ENCODE measurements around the gene ALPK1.
"Not testable (repeated sequence)": the region's sequence is repeated elsewhere in the genome, so short reads cannot be mapped to it uniquely, and the experiment has no call there.

ALPK1 gene

GRCh38 chr4:112305477-112305876, 8.3 kb downstream of the ALPK1 start:
- H3K9me3 ChIP-seq (replicated peaks in 1 of 2; ENCODE audit: control insufficient read depth in 2 of 2, insufficient read depth in 1 of 2, low read depth in 1 of 2, low read length in 2 of 2); H3K18ac ChIP-seq (ENCODE audit: low read length); H2BK12ac ChIP-seq (ENCODE audit: low read length); H3K4me1 ChIP-seq (ENCODE audit: control insufficient read depth in 2 of 2, insufficient read depth in 1 of 2, low read depth in 1 of 2, low read length in 2 of 2); H3K27ac ChIP-seq (replicated peaks; ENCODE audit: low read length); H2BK120ac ChIP-seq (ENCODE audit: low read depth, low read length); H3K4ac ChIP-seq (ENCODE audit: low read length); H2AFZ ChIP-seq (ENCODE audit: low read length); H2BK5ac ChIP-seq (ENCODE audit: low read length); H2AK5ac ChIP-seq (ENCODE audit: low read depth, low read length); H3K23ac ChIP-seq (ENCODE audit: low read depth, low read length, poor library complexity); H3K4me3 ChIP-seq (ENCODE audit: low read length in 2 of 2); H3K36me3 ChIP-seq (replicated peaks in 1 of 2; ENCODE audit: control insufficient read depth in 2 of 2, insufficient read depth in 2 of 2, low read length in 2 of 2); H3K79me1 ChIP-seq (ENCODE audit: low read depth, low read length); H4K91ac ChIP-seq (ENCODE audit: low read depth, low read length, poor library complexity); H3K27me3 ChIP-seq (ENCODE audit: control insufficient read depth in 3 of 3, insufficient read depth in 3 of 3, low read depth in 1 of 3, low read length in 3 of 3); DNase-seq (ENCODE audit: low spot score); H3K4me2 ChIP-seq (ENCODE audit: insufficient read depth, low read length, poor library complexity, severe bottlenecking); H4K8ac ChIP-seq (ENCODE audit: low read depth, low read length); H3K14ac ChIP-seq (ENCODE audit: low read length); H2BK15ac ChIP-seq (ENCODE audit: low read length); H3K9ac ChIP-seq (ENCODE audit: low read depth, low read length, poor library complexity): not testable (repeated sequence)
- no CpG with 5 or more reads among the region's 3 CpGs for WGBS, 2 donors (ENCODE audit: extremely low coverage in 2 of 2, insufficient read length in 2 of 2, insufficient replicate concordance in 1 of 2)

GRCh38 chr4:112309263-112309791, 12.2 kb downstream of the ALPK1 start:
- not testable (repeated sequence) for H2BK15ac ChIP-seq (ENCODE audit: low read length); H2BK120ac ChIP-seq (ENCODE audit: low read depth, low read length); H2BK12ac ChIP-seq (ENCODE audit: low read length); H4K91ac ChIP-seq (ENCODE audit: low read depth, low read length, poor library complexity); H3K36me3 ChIP-seq (replicated peaks in 1 of 2; ENCODE audit: control insufficient read depth in 2 of 2, insufficient read depth in 2 of 2, low read length in 2 of 2); H2BK5ac ChIP-seq (ENCODE audit: low read length); H4K8ac ChIP-seq (ENCODE audit: low read depth, low read length); H3K79me1 ChIP-seq (ENCODE audit: low read depth, low read length); H3K4me3 ChIP-seq (ENCODE audit: low read length in 2 of 2); H3K9ac ChIP-seq (ENCODE audit: low read depth, low read length, poor library complexity); H3K14ac ChIP-seq (ENCODE audit: low read length); H3K23ac ChIP-seq (ENCODE audit: low read depth, low read length, poor library complexity); H3K9me3 ChIP-seq (replicated peaks in 1 of 2; ENCODE audit: control insufficient read depth in 2 of 2, insufficient read depth in 1 of 2, low read depth in 1 of 2, low read length in 2 of 2); H3K4ac ChIP-seq (ENCODE audit: low read length); DNase-seq (ENCODE audit: low spot score); H2AK5ac ChIP-seq (ENCODE audit: low read depth, low read length); H3K27ac ChIP-seq (replicated peaks; ENCODE audit: low read length); H3K4me1 ChIP-seq (ENCODE audit: control insufficient read depth in 2 of 2, insufficient read depth in 1 of 2, low read depth in 1 of 2, low read length in 2 of 2); H3K27me3 ChIP-seq (ENCODE audit: control insufficient read depth in 3 of 3, insufficient read depth in 3 of 3, low read depth in 1 of 3, low read length in 3 of 3)
- peak overlapping the region; percentile 54 for H2AFZ ChIP-seq (ENCODE audit: low read length)
- no CpG with 5 or more reads among the region's 12 CpGs for WGBS, 2 donors (ENCODE audit: extremely low coverage in 2 of 2, insufficient read length in 2 of 2, insufficient replicate concordance in 1 of 2)
- H3K4me2 ChIP-seq (ENCODE audit: insufficient read depth, low read length, poor library complexity, severe bottlenecking), result peak overlapping the region; percentile 12
- H3K18ac ChIP-seq (ENCODE audit: low read length), result peak overlapping the region; percentile 52

DNA sequence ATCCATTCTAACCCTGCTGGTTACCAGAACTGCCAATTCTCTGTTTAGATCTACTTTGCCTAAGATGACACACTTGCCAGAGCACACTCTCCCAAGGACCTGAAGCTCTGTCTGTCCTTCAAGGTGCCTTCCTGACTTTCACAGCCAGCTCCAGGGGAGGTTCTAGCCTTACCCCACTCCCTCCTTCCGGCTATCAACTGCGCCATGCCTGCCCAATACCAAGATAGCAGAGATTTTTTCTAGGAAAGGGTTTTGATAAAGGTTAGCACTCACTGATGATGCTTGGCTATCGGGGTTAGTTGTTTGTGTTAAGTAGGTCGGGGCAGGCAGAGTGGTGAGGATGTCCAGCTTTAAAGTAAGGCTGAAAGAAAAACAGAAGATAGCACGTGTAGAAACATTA, 14.3 kb downstream of the ALPK1 start:
- Histone ChIP-seq H3K4me1 (ENCODE audit: control insufficient read depth in 2 of 2, insufficient read depth in 1 of 2, low read depth in 1 of 2, low read length in 2 of 2) (peaks cover 4% of the 10 kb centered on the region in 2 donors), H2BK120ac (ENCODE audit: low read depth, low read length) (no peak overlapping the region), H3K36me3 (replicated peaks in 1 of 2; ENCODE audit: control insufficient read depth in 2 of 2, insufficient read depth in 2 of 2, low read length in 2 of 2) (no peaks in the 10 kb centered on the region), H3K27me3 (ENCODE audit: control insufficient read depth in 3 of 3, insufficient read depth in 3 of 3, low read depth in 1 of 3, low read length in 3 of 3) (no peaks in the 10 kb centered on the region), H2AK5ac (ENCODE audit: low read depth, low read length) (no peak overlapping the region), H3K23ac (ENCODE audit: low read depth, low read length, poor library complexity) (no peak overlapping the region), H3K79me1 (ENCODE audit: low read depth, low read length) (no peaks in the 10 kb centered on the region), H2BK12ac (ENCODE audit: low read length) (no peak overlapping the region), H4K8ac (ENCODE audit: low read depth, low read length) (no peak overlapping the region), H3K9ac (ENCODE audit: low read depth, low read length, poor library complexity) (no peak overlapping the region), H2BK15ac (ENCODE audit: low read length) (no peak overlapping the region), H3K9me3 (replicated peaks in 1 of 2; ENCODE audit: control insufficient read depth in 2 of 2, insufficient read depth in 1 of 2, low read depth in 1 of 2, low read length in 2 of 2) (no peaks in the 10 kb centered on the region), H3K4me2 (ENCODE audit: insufficient read depth, low read length, poor library complexity, severe bottlenecking) (no peak overlapping the region), H3K4ac (ENCODE audit: low read length) (no peak overlapping the region), H4K91ac (ENCODE audit: low read depth, low read length, poor library complexity) (no peak overlapping the region), H3K18ac (ENCODE audit: low read length) (no peak overlapping the region), H3K4me3 (ENCODE audit: low read length in 2 of 2) (no peak overlapping the region), H2BK5ac (ENCODE audit: low read length) (no peak overlapping the region), H2AFZ (ENCODE audit: low read length) (no peak overlapping the region), H3K27ac (replicated peaks; ENCODE audit: low read length) (no peak overlapping the region), H3K14ac (ENCODE audit: low read length) (no peak overlapping the region)
- no peak for DNase-seq (ENCODE audit: low spot score)
- WGBS, 2 donors (ENCODE audit: extremely low coverage in 2 of 2, insufficient read length in 2 of 2, insufficient replicate concordance in 1 of 2), result no CpG with 5 or more reads among the region's 5 CpGs

DNA sequence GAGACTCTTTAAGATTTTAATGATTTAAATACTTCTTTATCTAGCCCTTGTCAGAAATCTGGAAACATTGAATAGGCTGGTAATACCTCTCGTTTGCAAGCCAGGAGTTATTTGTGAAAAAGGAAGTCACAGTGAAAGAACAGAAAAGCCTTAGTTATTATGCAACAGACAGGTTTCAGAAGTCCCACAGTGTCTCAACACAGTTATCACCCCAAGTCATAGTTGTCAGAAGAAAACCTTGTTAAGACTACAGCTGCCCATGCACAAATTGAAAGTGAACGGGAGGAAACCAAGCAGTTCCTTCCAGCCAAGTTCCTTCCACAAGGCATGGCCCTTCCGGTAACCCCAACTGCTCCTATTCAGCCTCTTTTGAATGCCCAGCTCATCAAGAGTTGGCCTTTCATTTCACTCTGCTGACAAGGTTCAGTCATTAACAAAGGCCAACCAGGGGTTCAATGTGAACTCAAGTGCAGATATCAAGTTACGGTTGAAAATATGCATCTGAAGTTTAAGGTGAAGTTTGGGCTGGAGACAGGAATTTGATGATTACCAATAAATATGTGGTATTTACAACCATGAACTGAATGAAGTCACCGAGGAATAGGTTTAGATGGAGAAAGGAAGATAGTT, 15.6 kb downstream of the ALPK1 start:
- no peak overlapping the region for H3K9ac ChIP-seq (ENCODE audit: low read depth, low read length, poor library complexity)
- H2AK5ac ChIP-seq (ENCODE audit: low read depth, low read length), result no peak overlapping the region
- no peaks in the 10 kb centered on the region for H3K27me3 ChIP-seq (ENCODE audit: control insufficient read depth in 3 of 3, insufficient read depth in 3 of 3, low read depth in 1 of 3, low read length in 3 of 3)
- H2BK12ac ChIP-seq (ENCODE audit: low read length), result no peak overlapping the region
- no peaks in the 10 kb centered on the region for H3K79me1 ChIP-seq (ENCODE audit: low read depth, low read length)
- DNase-seq (ENCODE audit: low spot score), result no peak
- H3K9me3 ChIP-seq (replicated peaks in 1 of 2; ENCODE audit: control insufficient read depth in 2 of 2, insufficient read depth in 1 of 2, low read depth in 1 of 2, low read length in 2 of 2), result no peaks in the 10 kb centered on the region
- no peak overlapping the region for H3K18ac ChIP-seq (ENCODE audit: low read length)
- H3K4me1 ChIP-seq (ENCODE audit: control insufficient read depth in 2 of 2, insufficient read depth in 1 of 2, low read depth in 1 of 2, low read length in 2 of 2), result peaks cover 4% of the 10 kb centered on the region in 2 donors
- no peak overlapping the region for H2BK120ac ChIP-seq (ENCODE audit: low read depth, low read length)
- no peak overlapping the region for H3K4me3 ChIP-seq (ENCODE audit: low read length in 2 of 2)
- no peak overlapping the region for H3K4ac ChIP-seq (ENCODE audit: low read length)
- no peak overlapping the region for H2BK5ac ChIP-seq (ENCODE audit: low read length)
- H3K36me3 ChIP-seq (replicated peaks in 1 of 2; ENCODE audit: control insufficient read depth in 2 of 2, insufficient read depth in 2 of 2, low read length in 2 of 2), result no peaks in the 10 kb centered on the region
- peak overlapping the region; percentile 47 for H2AFZ ChIP-seq (ENCODE audit: low read length)
- WGBS, 2 donors (ENCODE audit: extremely low coverage in 2 of 2, insufficient read length in 2 of 2, insufficient replicate concordance in 1 of 2), result no CpG with 5 or more reads among the region's 5 CpGs
- H3K4me2 ChIP-seq (ENCODE audit: insufficient read depth, low read length, poor library complexity, severe bottlenecking), result no peak overlapping the region
- no peak overlapping the region for H4K8ac ChIP-seq (ENCODE audit: low read depth, low read length)
- H3K23ac ChIP-seq (ENCODE audit: low read depth, low read length, poor library complexity), result no peak overlapping the region
- no peak overlapping the region for H2BK15ac ChIP-seq (ENCODE audit: low read length)
- no peak overlapping the region for H3K27ac ChIP-seq (replicated peaks; ENCODE audit: low read length)
- H4K91ac ChIP-seq (ENCODE audit: low read depth, low read length, poor library complexity), result no peak overlapping the region
- no peak overlapping the region for H3K14ac ChIP-seq (ENCODE audit: low read length)
